ENCODE results near the gene TGDS.
A peak's percentile ranks its signal among the peaks of the same experiment; 100 is the strongest.
"Not testable (repeated sequence)": the region's sequence is repeated elsewhere in the genome, so short reads cannot be mapped to it uniquely, and the experiment has no call there.

TGDS gene

GRCh38 chr13:94595950-94596574 lies at the start of gene TGDS:
TSS of gene TGDS (minus strand) at chr13:94596152. CDS start at chr13:94596136, 16 bp downstream.
- peak; percentile 78 for DNase-seq (ENCODE audit: low read depth)

GRCh38 chr13:94641409-94641941 lies 45.5 kb upstream of the TGDS start:
- DNase-seq (ENCODE audit: low read depth): no peak

- no peak for DNase-seq (ENCODE audit: low read depth)
Measured at GRCh38 chr13:94640721-94641120, 44.8 kb upstream of the TGDS start.

- DNase-seq (ENCODE audit: low read depth): not testable (repeated sequence)
Measured at GRCh38 chr13:94637677-94638076, 41.7 kb upstream of the TGDS start.

- no peak for DNase-seq (ENCODE audit: low read depth)
Measured at GRCh38 chr13:94636942-94637578, 41.1 kb upstream of the TGDS start.

- not testable (repeated sequence) for DNase-seq (ENCODE audit: low read depth)
Measured at GRCh38 chr13:94636096-94636495, 40.1 kb upstream of the TGDS start.

- no peak for DNase-seq (ENCODE audit: low read depth)
Measured at GRCh38 chr13:94632226-94632980, 36.5 kb upstream of the TGDS start.

- no peak for DNase-seq (ENCODE audit: low read depth)
Measured at GRCh38 chr13:94630858-94631257, 34.9 kb upstream of the TGDS start.

- no peak for DNase-seq (ENCODE audit: low read depth)
Measured at GRCh38 chr13:94623316-94623715, 27.4 kb upstream of the TGDS start.

- no peak for DNase-seq (ENCODE audit: low read depth)
Measured at GRCh38 chr13:94622344-94622743, 26.4 kb upstream of the TGDS start.

- no peak for DNase-seq (ENCODE audit: low read depth)
Measured at GRCh38 chr13:94620286-94620896, 24.4 kb upstream of the TGDS start.

- DNase-seq (ENCODE audit: low read depth): no peak
Measured at GRCh38 chr13:94617389-94618000, 21.5 kb upstream of the TGDS start.

GRCh38 chr13:94613051-94613450 lies 17.1 kb upstream of the TGDS start:
- DNase-seq (ENCODE audit: low read depth): no peak

- no peak for DNase-seq (ENCODE audit: low read depth)
Measured at GRCh38 chr13:94612050-94612449, 16.1 kb upstream of the TGDS start.

GRCh38 chr13:94610475-94610874 lies 14.5 kb upstream of the TGDS start:
- no peak for DNase-seq (ENCODE audit: low read depth)

- DNase-seq (ENCODE audit: low read depth): no peak
Measured at GRCh38 chr13:94609196-94609595, 13.2 kb upstream of the TGDS start.

GRCh38 chr13:94608586-94608985 lies 12.6 kb upstream of the TGDS start:
- DNase-seq (ENCODE audit: low read depth): no peak

GRCh38 chr13:94607939-94608338 lies 12.0 kb upstream of the TGDS start:
- no peak for DNase-seq (ENCODE audit: low read depth)

- DNase-seq (ENCODE audit: low read depth): no peak
Measured at GRCh38 chr13:94607056-94607455, 11.1 kb upstream of the TGDS start.

GRCh38 chr13:94602467-94602866 lies 6.5 kb upstream of the TGDS start:
- DNase-seq (ENCODE audit: low read depth): no peak

- DNase-seq (ENCODE audit: low read depth): peak; percentile 84
Measured at GRCh38 chr13:94601446-94602431, 5.8 kb upstream of the TGDS start, which contains the start of gene GPR180. TSS of gene GPR180 (plus strand) at chr13:94601857. CDS start at chr13:94601928, 71 bp downstream.
